ENCODE measurements around the gene FUZ. TPM values are rescaled to one million over a fixed set of nuclear protein-coding genes. Genes with fewer than 3 reads are reported as not detected.

The FUZ gene
- total and polyA plus RNA-seq, 4 donors, result 3.8 to 12.5 (median 7.0) TPM

DNA sequence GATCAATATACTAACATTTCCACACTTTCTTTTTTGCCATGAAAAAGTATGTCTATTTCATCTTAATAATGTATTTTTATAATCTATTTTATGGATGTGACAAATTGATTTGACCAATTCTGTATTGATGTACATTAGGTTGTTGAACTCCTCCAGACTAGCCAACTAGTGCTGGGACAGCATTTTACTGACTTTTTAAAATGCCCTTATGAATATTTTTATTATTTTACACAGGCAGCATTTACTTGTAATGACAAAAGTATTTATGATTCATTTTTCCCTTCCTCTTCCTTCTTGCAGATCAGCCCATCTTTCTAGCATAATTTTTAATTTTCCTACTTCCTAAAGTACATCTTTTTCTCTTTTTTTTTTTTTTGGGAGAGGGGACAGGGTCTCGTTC, 918 bp upstream of the FUZ start:
- no peak for DNase-seq (ENCODE audit: low spot score)
- Histone ChIP-seq H3K9ac (ENCODE audit: low read depth in 1 of 2, low read length in 2 of 2) (peak overlapping the region in 1 of 2 donors; percentile 39), H3K36me3 (ENCODE audit: control insufficient read depth in 4 of 4, insufficient read depth in 3 of 4, low read depth in 1 of 4, low read length in 3 of 4) (no peaks in the 10 kb centered on the region), H3K4me3 (ENCODE audit: low read depth in 1 of 3, low read length in 3 of 3) (no peak overlapping the region), H3K27ac (ENCODE audit: low read depth in 1 of 2, low read length in 2 of 2) (peak overlapping the region in 1 of 2 donors; percentile 21), H3K9me3 (ENCODE audit: control insufficient read depth in 4 of 4, low read length in 3 of 4) (no peaks in the 10 kb centered on the region), H3K4me1 (ENCODE audit: control insufficient read depth in 4 of 4, insufficient read depth in 4 of 4, low read length in 3 of 4) (peaks cover 6 to 38% (median 23%) of the 10 kb centered on the region in 4 donors), H3K27me3 (ENCODE audit: control insufficient read depth in 4 of 4, insufficient read depth in 4 of 4, low read length in 3 of 4) (no peaks in the 10 kb centered on the region)
- WGBS, result 74% methylated on average over 1 of the region's 1 CpG
- TF ChIP-seq TAF1 (conservative IDR thresholded peaks at IDR 0.05), result no peak
- no peak for TF ChIP-seq SP1 (IDR thresholded peaks at IDR 0.05)
- TF ChIP-seq FOXA2 (IDR thresholded peaks at IDR 0.05), result no peak
- no peak for TF ChIP-seq RAD21 (IDR thresholded peaks at IDR 0.05)
- no peak for TF ChIP-seq MAX (IDR thresholded peaks at IDR 0.05)
- no peak for TF ChIP-seq ZBTB33 (IDR thresholded peaks at IDR 0.05)
- TF ChIP-seq ATF3 (IDR thresholded peaks at IDR 0.05), result no peak
- TF ChIP-seq GABPA (IDR thresholded peaks at IDR 0.05 in 1 of 2, conservative IDR thresholded peaks at IDR 0.05 in 1 of 2), result no peak
- TF ChIP-seq RXRA (IDR thresholded peaks at IDR 0.05), result no peak
- TF ChIP-seq HNF4A (conservative IDR thresholded peaks at IDR 0.05), result no peak
- TF ChIP-seq, protein P1, sequence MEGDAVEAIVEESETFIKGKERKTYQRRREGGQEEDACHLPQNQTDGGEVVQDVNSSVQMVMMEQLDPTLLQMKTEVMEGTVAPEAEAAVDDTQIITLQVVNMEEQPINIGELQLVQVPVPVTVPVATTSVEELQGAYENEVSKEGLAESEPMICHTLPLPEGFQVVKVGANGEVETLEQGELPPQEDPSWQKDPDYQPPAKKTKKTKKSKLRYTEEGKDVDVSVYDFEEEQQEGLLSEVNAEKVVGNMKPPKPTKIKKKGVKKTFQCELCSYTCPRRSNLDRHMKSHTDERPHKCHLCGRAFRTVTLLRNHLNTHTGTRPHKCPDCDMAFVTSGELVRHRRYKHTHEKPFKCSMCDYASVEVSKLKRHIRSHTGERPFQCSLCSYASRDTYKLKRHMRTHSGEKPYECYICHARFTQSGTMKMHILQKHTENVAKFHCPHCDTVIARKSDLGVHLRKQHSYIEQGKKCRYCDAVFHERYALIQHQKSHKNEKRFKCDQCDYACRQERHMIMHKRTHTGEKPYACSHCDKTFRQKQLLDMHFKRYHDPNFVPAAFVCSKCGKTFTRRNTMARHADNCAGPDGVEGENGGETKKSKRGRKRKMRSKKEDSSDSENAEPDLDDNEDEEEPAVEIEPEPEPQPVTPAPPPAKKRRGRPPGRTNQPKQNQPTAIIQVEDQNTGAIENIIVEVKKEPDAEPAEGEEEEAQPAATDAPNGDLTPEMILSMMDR (IDR thresholded peaks at IDR 0.05; ENCODE audit: low read depth, low read length, missing input control), result no peak
- no peak for TF ChIP-seq HNF4G (IDR thresholded peaks at IDR 0.05)
- TF ChIP-seq FOXA1 (IDR thresholded peaks at IDR 0.05), result no peak

GRCh38 chr19:49812452-49812996, 568 bp downstream of the FUZ start:
- Histone ChIP-seq H3K36me3 (ENCODE audit: control insufficient read depth in 4 of 4, insufficient read depth in 3 of 4, low read depth in 1 of 4, low read length in 3 of 4) (peaks cover 0 to 3% (median 0%) of the 10 kb centered on the region in 4 donors), H3K9ac (ENCODE audit: low read depth in 1 of 2, low read length in 2 of 2) (peak overlapping the region in 1 of 2 donors; percentile 86), H3K4me3 (ENCODE audit: low read depth in 1 of 3, low read length in 3 of 3) (peak overlapping the region in 2 of 3 donors; percentile 71 to 95), H3K27me3 (ENCODE audit: control insufficient read depth in 4 of 4, insufficient read depth in 4 of 4, low read length in 3 of 4) (no peaks in the 10 kb centered on the region), H3K9me3 (ENCODE audit: control insufficient read depth in 4 of 4, low read length in 3 of 4) (no peaks in the 10 kb centered on the region), H3K4me1 (ENCODE audit: control insufficient read depth in 4 of 4, insufficient read depth in 4 of 4, low read length in 3 of 4) (peaks cover 1 to 33% (median 17%) of the 10 kb centered on the region in 4 donors), H3K27ac (ENCODE audit: low read depth in 1 of 2, low read length in 2 of 2) (peak overlapping the region; percentile 81 to 82)
- WGBS, result 60% methylated on average over 11 of the region's 11 CpGs
- TF ChIP-seq ZBTB33 (IDR thresholded peaks at IDR 0.05), result no peak
- DNase-seq (ENCODE audit: low spot score), result no peak

Measured in liver (tissue), 9 donors.